HS-27A (cell line): ENCODE results near the gene FAM217B.
"Not testable (repeated sequence)": the region's sequence is repeated elsewhere in the genome, so short reads cannot be mapped to it uniquely, and the experiment has no call there.

Source experiments
- DNase-seq: peaks from one replicate; pipeline ENCODE4 v3.0.0-alpha.2; 2012; ENCODE audit warnings: low read depth, missing footprints

Gene FAM217B

GRCh38 chr20:59938696-59939051 lies 1.5 kb upstream of the FAM217B start:
- no peak for DNase-seq

- no peak for DNase-seq
Observed at GRCh38 chr20:59939052-59939878, 924 bp upstream of the FAM217B start.

DNA sequence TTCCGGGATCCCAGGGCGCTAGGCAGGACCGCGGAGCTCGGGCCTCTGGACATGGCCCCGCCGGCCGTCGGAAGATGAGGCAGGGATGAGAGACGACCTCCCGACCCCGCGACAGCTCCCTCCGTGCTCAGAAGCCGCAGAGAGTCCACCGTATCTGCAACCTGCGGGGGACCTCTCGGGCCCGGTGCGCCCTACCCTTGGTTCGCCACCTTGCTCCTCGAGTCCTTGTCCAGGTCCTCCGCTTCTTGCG lies 385 bp upstream of the FAM217B start:
- DNase-seq = no peak

GRCh38 chr20:59940956-59941294 lies 736 bp downstream of the FAM217B start:
- DNase-seq = no peak

- no peak for DNase-seq
Observed at GRCh38 chr20:59942245-59942644, 2.1 kb downstream of the FAM217B start.

GRCh38 chr20:59944726-59945125 lies 4.5 kb downstream of the FAM217B start:
- no peak for DNase-seq

GRCh38 chr20:59945175-59945574 lies 5.0 kb downstream of the FAM217B start:
- no peak for DNase-seq

DNA sequence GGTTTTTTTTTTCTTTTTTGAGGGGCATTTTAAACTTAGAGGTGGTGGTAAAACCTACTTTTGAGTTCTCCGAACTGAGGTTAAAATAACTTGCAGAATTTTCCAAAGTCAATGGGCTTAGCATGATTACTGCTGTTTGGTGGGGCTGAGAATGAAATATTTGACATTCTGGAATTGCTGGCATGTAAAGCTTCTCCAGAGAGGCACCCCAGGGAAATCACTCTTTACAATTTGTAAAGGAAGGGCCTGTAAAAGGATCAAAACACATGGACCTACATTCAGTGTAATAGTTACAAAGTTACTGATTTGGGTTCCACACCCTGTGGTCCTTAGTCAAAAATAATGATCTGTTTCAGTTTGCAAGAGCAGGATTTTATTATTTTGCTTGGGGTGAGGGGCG lies 5.5 kb downstream of the FAM217B start:
- DNase-seq = no peak

DNA sequence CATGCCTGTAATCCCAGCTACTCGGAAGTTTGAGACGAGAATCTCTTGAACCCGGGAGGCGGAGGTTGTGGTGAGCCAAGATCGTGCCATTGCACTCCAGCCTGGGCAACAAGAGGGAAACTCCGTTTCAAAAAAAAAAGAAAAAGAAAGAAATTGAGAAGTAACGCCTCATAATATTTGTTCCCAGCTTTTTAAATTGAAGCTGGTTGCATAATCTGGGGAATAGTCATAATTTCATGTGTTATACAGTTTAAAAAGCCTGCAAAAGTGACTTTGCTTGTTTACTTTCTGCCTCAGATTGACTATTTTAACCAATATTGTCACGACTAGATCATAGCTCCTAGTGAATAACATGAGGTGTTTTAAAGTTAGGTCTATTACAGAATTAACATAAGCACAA lies 7.2 kb downstream of the FAM217B start:
- no peak for DNase-seq

- no peak for DNase-seq
Observed at GRCh38 chr20:59948212-59948611, 8.0 kb downstream of the FAM217B start.

DNA sequence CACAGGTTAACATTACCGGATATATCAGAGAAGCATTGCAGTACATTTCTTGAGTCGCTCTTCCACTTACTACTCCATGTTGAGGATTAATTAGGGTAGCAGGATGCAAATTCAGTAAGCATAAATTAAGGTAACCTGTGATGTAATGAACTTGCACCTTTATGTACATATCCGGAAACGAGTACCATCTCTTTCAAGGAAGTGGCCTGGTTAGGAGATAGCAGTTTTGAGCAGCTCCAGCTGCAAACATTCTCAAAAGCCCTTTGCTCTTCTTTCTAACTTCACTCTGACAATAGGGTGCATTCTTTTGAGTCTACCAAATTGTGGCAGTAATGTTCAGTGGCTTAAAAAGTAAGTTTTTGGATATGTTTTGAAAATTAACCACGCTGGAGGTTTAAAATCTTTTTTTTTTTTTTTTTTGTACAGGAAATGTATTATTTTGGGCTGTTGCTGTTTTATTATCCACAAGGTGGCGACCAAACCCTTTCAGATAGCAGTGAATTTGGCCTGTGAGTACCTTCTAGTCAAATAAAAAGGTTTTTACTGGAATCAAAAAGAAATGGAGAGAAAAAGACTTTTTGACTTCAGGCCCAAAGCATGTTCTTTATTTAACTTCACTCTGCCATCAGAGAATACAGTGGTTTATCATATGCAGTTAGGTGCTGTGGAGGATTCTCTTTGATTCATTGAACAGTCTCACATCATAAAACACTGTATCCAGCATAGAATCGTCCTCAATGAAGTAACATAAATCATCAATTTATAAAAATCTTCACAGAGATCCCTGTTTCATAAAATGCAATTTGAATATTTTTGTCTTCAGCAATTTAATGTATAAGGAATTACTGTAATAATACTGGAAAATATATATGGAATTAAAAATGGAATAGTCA lies 8.9 kb downstream of the FAM217B start:
- DNase-seq = no peak

DNA sequence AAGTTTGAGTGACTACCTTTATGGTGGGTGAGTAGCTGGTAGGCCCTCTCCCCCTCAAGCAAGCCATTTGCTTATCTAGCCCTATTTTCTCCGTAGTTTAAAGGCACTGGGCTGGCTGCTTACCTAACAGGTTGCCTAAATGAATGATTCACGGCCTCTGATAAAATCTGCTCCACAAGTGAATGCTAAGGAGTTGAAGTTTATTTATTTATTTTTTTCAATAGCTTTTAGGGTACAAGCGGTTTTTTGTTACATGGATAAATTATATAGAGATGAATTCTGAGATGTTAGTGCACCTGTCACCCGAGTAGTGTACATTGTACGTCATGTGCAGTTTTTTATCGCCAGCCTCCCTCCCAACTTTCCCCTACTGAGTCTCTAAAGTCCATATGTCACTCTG lies 9.7 kb downstream of the FAM217B start:
- no peak for DNase-seq

DNA sequence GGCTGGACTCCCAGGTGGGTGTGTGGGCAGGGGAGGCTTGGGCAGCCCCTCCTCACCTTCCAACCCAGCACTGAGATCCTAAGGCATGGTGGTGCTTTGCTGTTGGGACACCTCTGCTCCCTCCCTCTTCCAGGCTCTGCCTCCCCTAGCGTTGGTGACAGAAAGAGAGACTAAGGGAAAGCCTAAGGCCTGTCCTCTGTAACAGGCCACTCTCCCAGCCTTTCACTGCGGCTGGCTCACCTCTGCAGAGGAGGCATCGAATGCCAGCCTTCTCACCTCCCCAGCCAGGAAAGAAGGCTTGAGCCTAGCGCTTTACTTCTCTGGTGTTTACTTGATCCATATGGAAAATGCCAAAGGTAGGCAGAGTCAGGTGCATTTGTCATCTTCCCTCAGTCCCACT lies 14.5 kb downstream of the FAM217B start:
- no peak for DNase-seq

- no peak for DNase-seq
Observed at GRCh38 chr20:59955131-59955796, 15.1 kb downstream of the FAM217B start.

- DNase-seq = not testable (repeated sequence)
Observed at GRCh38 chr20:59957568-59957967, 17.4 kb downstream of the FAM217B start.

DNA sequence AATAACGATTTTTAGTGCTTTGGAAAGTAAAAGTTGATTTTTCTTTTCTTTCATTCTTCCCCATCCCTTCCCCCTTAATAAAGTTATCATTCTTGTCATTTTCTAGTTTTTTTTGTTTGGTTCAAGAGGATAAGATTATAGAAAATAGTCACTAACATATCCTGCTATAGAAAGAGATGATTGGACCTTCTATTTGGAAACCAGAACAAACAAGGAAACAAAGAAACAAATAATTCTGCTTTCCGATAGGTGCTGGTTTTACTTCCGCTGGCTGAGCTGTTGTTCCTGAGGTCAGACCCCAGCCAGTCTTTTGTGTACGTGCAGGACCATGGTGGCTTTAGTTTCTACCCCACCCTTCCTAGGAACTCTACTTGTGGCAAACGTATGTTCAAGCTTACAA lies 17.9 kb downstream of the FAM217B start, which contains the start of gene CDH26:
TSS of gene CDH26 (plus strand) at position 301 of the 400 bp plus-strand sequence. CDS start 304 bp downstream, outside the sequence.
- DNase-seq = no peak

GRCh38 chr20:59958626-59959025 lies 18.4 kb downstream of the FAM217B start:
- no peak for DNase-seq

- no peak for DNase-seq
Observed at GRCh38 chr20:59961423-59961822, 21.2 kb downstream of the FAM217B start.

DNA sequence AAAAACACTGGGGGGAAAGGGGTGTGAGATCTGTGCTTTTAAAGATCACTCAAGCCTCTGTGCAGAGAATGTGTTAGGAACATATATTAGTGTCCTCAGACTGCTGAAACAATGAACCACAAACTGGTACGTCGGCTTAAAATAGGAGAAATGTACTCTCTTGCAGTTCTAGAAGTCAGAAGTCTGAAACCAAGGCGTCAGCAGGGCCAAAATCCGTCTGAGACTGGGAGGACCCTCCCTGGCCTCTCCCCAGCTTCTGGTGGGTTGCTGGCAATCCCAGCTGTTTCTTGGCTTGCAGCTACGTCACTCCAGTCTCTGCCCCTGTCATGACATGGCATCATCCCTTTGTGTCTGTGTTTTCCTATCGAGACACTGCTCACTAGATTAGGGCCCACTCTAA lies 22.0 kb downstream of the FAM217B start:
- no peak for DNase-seq

- DNase-seq = no peak
Observed at GRCh38 chr20:59966428-59966827, 26.2 kb downstream of the FAM217B start.

- DNase-seq = no peak
Observed at GRCh38 chr20:59971428-59971827, 31.2 kb downstream of the FAM217B start.

GRCh38 chr20:59972037-59972801 lies 32.0 kb downstream of the FAM217B start:
- DNase-seq = no peak
